Measurements from ENCODE around the gene ADNP. TPM values are rescaled to one million over a fixed set of nuclear protein-coding genes. Genes with fewer than 3 reads are reported as not detected.

Gene ADNP
- total and polyA plus RNA-seq, 2 experiments from 2014 or later: 13.1 to 43.7 TPM

- Histone ChIP-seq H3K79me2 (no peaks in the 10 kb centered on the region), H3K9me2 (replicated peaks; ENCODE audit: insufficient read depth) (no peaks in the 10 kb centered on the region), H3K4me2 (no peak overlapping the region), H4K20me1 (ENCODE audit: insufficient read depth, poor library complexity, severe bottlenecking) (no peaks in the 10 kb centered on the region), H3K4me3 (no peak overlapping the region), H3K27me3 (no peaks in the 10 kb centered on the region), H3K36me3 (replicated peaks; ENCODE audit: insufficient read depth, low read depth) (no peaks in the 10 kb centered on the region), H3K9me3 (ENCODE audit: low read depth) (no peaks in the 10 kb centered on the region), H3K27ac (no peak overlapping the region), H3K4me1 (ENCODE audit: insufficient read depth) (peaks cover 5% of the 10 kb centered on the region), H2AFZ (no peak overlapping the region)
- no peak for DNase-seq (ENCODE audit: low spot score)
- 98% methylated on average over 19 of the region's 19 CpGs for WGBS (ENCODE audit: low lambda C conversion rate, missing lambda C conversion rate)
- TF ChIP-seq CTCF (IDR thresholded peaks at IDR 0.05; ENCODE audit: poor library complexity) (no peak), EZH2 (IDR thresholded peaks at IDR 0.05; ENCODE audit: borderline replicate concordance) (no peak), EZH2phosphoT487 (IDR thresholded peaks at IDR 0.05; ENCODE audit: low read depth, severe bottlenecking, unreplicated experiment) (no peak)
Observed at GRCh38 chr20:50876063-50876685, 55.1 kb downstream of the ADNP start.

DNA sequence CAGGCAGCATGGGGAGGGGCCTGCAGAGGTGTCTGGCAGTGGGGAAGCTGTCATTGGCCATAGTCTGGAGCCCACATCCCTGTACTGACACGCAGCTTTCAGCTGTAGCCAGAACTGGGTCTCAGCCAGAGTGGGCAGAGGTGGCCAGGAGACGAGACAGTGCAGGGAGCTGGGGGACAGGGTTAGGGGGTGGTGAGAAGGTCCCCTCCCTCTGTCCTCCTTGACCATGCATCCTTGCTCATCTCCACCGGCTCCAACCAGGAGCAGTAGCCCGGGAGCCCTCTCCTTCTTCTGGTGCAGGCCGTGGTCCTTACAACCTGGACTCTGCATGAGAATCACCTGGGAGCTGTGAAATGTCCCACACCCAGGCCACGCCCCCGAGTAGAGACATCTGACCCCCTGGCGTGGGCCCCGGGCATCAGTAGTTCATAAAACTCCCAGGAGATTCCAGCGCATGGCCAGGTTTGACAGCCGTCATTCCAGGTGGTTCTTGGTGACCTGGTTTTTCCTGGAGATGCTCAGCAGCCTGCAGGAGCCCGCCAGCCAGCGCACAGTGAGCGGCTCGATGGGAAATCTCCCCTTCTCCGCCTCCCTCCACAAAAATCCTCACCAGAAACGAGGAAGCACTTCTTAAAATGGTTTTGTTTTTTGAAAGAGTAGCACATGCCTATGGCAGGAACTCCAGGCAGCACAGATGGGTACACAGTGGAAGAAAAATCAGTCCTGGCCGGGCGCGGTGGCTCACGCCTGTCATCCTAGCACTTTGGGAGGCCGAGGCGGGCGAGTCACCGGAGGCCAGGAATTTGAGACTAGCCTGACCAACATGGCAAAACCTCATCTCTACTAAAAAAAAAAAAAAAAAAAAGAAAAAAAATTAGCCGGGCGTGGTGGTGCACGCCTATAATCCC is 56.2 kb downstream of the ADNP start:
- Histone ChIP-seq H4K20me1 (ENCODE audit: insufficient read depth, poor library complexity, severe bottlenecking) (no peaks in the 10 kb centered on the region), H3K4me1 (ENCODE audit: insufficient read depth) (peaks cover 16% of the 10 kb centered on the region), H2AFZ (no peak overlapping the region), H3K9me3 (ENCODE audit: low read depth) (no peaks in the 10 kb centered on the region), H3K4me2 (no peak overlapping the region), H3K36me3 (replicated peaks; ENCODE audit: insufficient read depth, low read depth) (no peaks in the 10 kb centered on the region), H3K4me3 (no peak overlapping the region), H3K27ac (no peak overlapping the region), H3K27me3 (no peaks in the 10 kb centered on the region), H3K79me2 (no peaks in the 10 kb centered on the region), H3K9me2 (replicated peaks; ENCODE audit: insufficient read depth) (no peaks in the 10 kb centered on the region)
- WGBS (ENCODE audit: low lambda C conversion rate, missing lambda C conversion rate): 93% methylated on average over 28 of the region's 28 CpGs
- no peak for TF ChIP-seq EZH2 (IDR thresholded peaks at IDR 0.05; ENCODE audit: borderline replicate concordance)
- TF ChIP-seq EZH2phosphoT487 (IDR thresholded peaks at IDR 0.05; ENCODE audit: low read depth, severe bottlenecking, unreplicated experiment): no peak
- no peak for TF ChIP-seq CTCF (IDR thresholded peaks at IDR 0.05; ENCODE audit: poor library complexity)
- DNase-seq (ENCODE audit: low spot score): no peak

DNA sequence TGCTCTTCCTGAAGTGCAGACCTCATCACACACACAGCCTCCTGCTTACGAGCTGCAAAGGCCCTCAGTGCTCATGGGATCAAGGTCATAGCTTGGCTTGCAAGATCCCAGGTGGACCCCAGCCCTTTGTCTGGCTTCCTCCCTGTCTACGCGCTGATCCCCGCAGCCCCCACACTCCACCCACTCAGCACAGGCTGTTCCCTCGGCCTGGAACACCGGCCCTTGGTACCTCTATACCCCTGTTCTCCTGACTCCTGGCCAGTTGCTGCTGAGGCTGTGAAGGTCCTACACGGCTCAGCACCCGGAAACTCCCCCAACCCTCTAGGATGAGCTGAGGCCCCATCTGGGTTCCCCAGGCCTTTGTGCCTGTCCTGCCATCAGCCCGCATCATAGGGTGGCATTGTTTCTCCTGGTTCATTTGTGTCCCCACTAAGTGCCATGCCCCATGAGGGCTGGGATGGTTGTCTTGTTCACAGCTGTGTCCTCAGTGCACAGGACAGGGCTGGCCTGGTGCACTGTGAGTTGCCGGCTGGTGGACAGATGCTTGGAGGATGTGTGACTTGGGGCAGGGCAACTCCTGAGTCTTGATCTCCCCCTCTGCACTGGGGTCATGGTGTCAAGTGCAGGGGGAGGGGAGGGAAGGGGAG is 57.0 kb downstream of the ADNP start:
- Histone ChIP-seq H3K9me2 (replicated peaks; ENCODE audit: insufficient read depth) (no peaks in the 10 kb centered on the region), H3K27me3 (no peaks in the 10 kb centered on the region), H2AFZ (no peak overlapping the region), H3K79me2 (no peaks in the 10 kb centered on the region), H3K9me3 (ENCODE audit: low read depth) (no peaks in the 10 kb centered on the region), H3K4me3 (no peak overlapping the region), H3K27ac (no peak overlapping the region), H3K36me3 (replicated peaks; ENCODE audit: insufficient read depth, low read depth) (no peaks in the 10 kb centered on the region), H3K4me1 (ENCODE audit: insufficient read depth) (peaks cover 17% of the 10 kb centered on the region), H3K4me2 (no peak overlapping the region), H4K20me1 (ENCODE audit: insufficient read depth, poor library complexity, severe bottlenecking) (no peaks in the 10 kb centered on the region)
- TF ChIP-seq EZH2phosphoT487 (IDR thresholded peaks at IDR 0.05; ENCODE audit: low read depth, severe bottlenecking, unreplicated experiment): no peak
- no peak for TF ChIP-seq EZH2 (IDR thresholded peaks at IDR 0.05; ENCODE audit: borderline replicate concordance)
- WGBS (ENCODE audit: low lambda C conversion rate, missing lambda C conversion rate): 94% methylated on average over 10 of the region's 10 CpGs
- DNase-seq (ENCODE audit: low spot score): no peak
